ENCODE data around the gene DPEP2NB. TPM values are rescaled to one million over a fixed set of nuclear protein-coding genes. Genes with fewer than 3 reads are reported as not detected.

Gene DPEP2NB
- total RNA-seq, 1 experiment from 2014 or later: not detected

DNA sequence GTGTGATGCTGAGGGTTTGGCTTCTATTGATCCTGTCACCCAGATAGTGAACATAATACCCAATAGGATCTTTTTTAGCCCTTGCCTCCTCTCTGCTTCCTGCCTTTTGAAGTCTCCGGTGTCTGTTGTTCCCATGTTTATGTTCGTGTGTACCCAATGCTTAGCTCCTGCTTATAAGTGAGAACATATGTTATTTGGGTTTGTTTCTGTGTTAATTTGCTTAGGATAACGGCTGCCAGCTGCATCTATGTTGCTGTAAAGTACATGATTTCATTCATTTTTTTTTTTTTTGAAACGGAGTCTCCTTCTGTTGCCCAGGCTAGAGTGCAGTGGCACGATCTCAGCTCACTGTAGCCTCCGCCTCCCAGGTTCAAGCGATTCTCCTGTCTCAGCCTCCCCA lies 30.4 kb upstream of the DPEP2NB start:
- Mint-ChIP-seq H3K27me3 (ENCODE audit: insufficient read depth, unreplicated experiment) (no peaks in the 10 kb centered on the region), H3K36me3 (ENCODE audit: insufficient read depth, unreplicated experiment) (peaks cover 65% of the 10 kb centered on the region), H3K9me3 (ENCODE audit: unreplicated experiment) (no peaks in the 10 kb centered on the region), H3K4me1 (ENCODE audit: insufficient read depth, unreplicated experiment) (no peaks in the 10 kb centered on the region), H3K4me3 (ENCODE audit: unreplicated experiment) (no peak overlapping the region), H3K27ac (ENCODE audit: low read depth, unreplicated experiment) (peak overlapping the region; percentile 27)
- intact Hi-C loops (cut with micrococcal nuclease): no loop called here
- no TSS peak for BruUV-seq (replicated peaks)
- ChIA-PET CTCF (interaction anchor here (0.6 to 1.1 kb wide), 5 partner anchors 19 to 1411 kb away, joined by 3 to 5 read pairs (median 4); no protein-coding TSS in a partner anchor), POLR2A (interaction anchor here (0.6 to 0.8 kb wide), 3 partner anchors 15 to 170 kb away, joined by 3 to 4 read pairs (median 3); no protein-coding TSS in a partner anchor)
- DNase-seq (ENCODE audit: unreplicated experiment): no peak
- TF ChIP-seq, protein P1, sequence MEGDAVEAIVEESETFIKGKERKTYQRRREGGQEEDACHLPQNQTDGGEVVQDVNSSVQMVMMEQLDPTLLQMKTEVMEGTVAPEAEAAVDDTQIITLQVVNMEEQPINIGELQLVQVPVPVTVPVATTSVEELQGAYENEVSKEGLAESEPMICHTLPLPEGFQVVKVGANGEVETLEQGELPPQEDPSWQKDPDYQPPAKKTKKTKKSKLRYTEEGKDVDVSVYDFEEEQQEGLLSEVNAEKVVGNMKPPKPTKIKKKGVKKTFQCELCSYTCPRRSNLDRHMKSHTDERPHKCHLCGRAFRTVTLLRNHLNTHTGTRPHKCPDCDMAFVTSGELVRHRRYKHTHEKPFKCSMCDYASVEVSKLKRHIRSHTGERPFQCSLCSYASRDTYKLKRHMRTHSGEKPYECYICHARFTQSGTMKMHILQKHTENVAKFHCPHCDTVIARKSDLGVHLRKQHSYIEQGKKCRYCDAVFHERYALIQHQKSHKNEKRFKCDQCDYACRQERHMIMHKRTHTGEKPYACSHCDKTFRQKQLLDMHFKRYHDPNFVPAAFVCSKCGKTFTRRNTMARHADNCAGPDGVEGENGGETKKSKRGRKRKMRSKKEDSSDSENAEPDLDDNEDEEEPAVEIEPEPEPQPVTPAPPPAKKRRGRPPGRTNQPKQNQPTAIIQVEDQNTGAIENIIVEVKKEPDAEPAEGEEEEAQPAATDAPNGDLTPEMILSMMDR (IDR thresholded peaks at IDR 0.05; ENCODE audit: unreplicated experiment): no peak

DNA sequence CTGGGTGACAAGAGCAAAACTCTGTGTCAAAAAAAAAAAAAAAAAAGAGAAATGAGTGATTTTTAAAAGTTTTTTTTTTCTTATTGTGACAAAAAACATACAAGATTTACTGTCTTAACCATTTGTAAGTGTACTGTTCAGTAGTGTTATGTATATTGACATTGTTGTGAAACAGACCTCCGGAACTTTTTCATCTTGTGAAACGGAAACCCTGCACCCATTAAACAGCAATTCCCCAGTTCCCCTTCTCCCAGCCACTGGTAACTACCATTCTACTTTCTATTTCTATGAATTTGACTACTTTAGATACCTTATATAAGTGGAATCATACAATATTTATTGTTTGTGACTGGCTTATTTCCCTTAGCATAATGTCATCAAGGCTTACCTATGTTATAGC lies 26.1 kb upstream of the DPEP2NB start:
- no peaks in the 10 kb centered on the region for H3K9me3 Mint-ChIP-seq (ENCODE audit: unreplicated experiment)
- no peak overlapping the region for H3K27ac Mint-ChIP-seq (ENCODE audit: low read depth, unreplicated experiment)
- ChIA-PET CTCF (interaction anchor here (1.1 to 3.9 kb wide), 6 partner anchors 10 to 158 kb away, joined by 3 to 33 read pairs (median 17); partner anchors contain the start of gene NRN1L), POLR2A (interaction anchor here (1.1 to 1.2 kb wide), 2 partner anchors 51 to 106 kb away, joined by 3 to 4 read pairs; no protein-coding TSS in a partner anchor)
- peaks cover 56% of the 10 kb centered on the region for H3K36me3 Mint-ChIP-seq (ENCODE audit: insufficient read depth, unreplicated experiment)
- DNase-seq (ENCODE audit: unreplicated experiment): no peak
- intact Hi-C loops (cut with micrococcal nuclease): loop anchor here (2.0 kb wide), 2 partner anchors 75 to 105 kb away; partner anchors contain the start of gene PSMB10
- H3K27me3 Mint-ChIP-seq (ENCODE audit: insufficient read depth, unreplicated experiment): no peaks in the 10 kb centered on the region
- H3K4me3 Mint-ChIP-seq (ENCODE audit: unreplicated experiment): no peak overlapping the region
- TF ChIP-seq, protein P1 (IDR thresholded peaks at IDR 0.05; ENCODE audit: unreplicated experiment): no peak
- BruUV-seq (replicated peaks): no TSS peak
- H3K4me1 Mint-ChIP-seq (ENCODE audit: insufficient read depth, unreplicated experiment): no peaks in the 10 kb centered on the region

- H3K36me3 Mint-ChIP-seq (ENCODE audit: insufficient read depth, unreplicated experiment): peaks cover 47% of the 10 kb centered on the region
- H3K4me1 Mint-ChIP-seq (ENCODE audit: insufficient read depth, unreplicated experiment): no peaks in the 10 kb centered on the region
- peak; percentile 81 for DNase-seq (ENCODE audit: unreplicated experiment)
- no peak overlapping the region for H3K27ac Mint-ChIP-seq (ENCODE audit: low read depth, unreplicated experiment)
- no peaks in the 10 kb centered on the region for H3K27me3 Mint-ChIP-seq (ENCODE audit: insufficient read depth, unreplicated experiment)
- POLR2A ChIA-PET: interaction anchor here (0.6 to 1.3 kb wide), 7 partner anchors 44 to 518 kb away, joined by 3 to 4 read pairs (median 3); partner anchors contain the start of gene PSMB10
- intact Hi-C loops (cut with micrococcal nuclease): loop anchor here (1.0 to 2.0 kb wide), 4 partner anchors 47 to 156 kb away; partner anchors contain the start of genes NRN1L and PSMB10
- no peak overlapping the region for H3K4me3 Mint-ChIP-seq (ENCODE audit: unreplicated experiment)
- BruUV-seq (replicated peaks): no TSS peak
- no peaks in the 10 kb centered on the region for H3K9me3 Mint-ChIP-seq (ENCODE audit: unreplicated experiment)
- CTCF ChIA-PET: interaction anchor here (0.7 to 3.9 kb wide), 31 partner anchors 11 to 519 kb away, joined by 3 to 33 read pairs (median 4); partner anchors contain the start of genes DDX28, DUS2, NRN1L and PSMB10
- TF ChIP-seq, protein P1 (IDR thresholded peaks at IDR 0.05; ENCODE audit: unreplicated experiment): peak; percentile 89
Observed at GRCh38 chr16:68040506-68041288, 25.0 kb upstream of the DPEP2NB start.

Measured in MCF 10A (cell line).